T-helper 22 cell (primary cell): ENCODE measurements around the gene SUSD3.
"Not testable (repeated sequence)": the region's sequence is repeated elsewhere in the genome, so short reads cannot be mapped to it uniquely, and the experiment has no call there.

Experiments used
- DNase-seq: peaks from one replicate; pipeline ENCODE4 v3.0.0-alpha.2; 2020; ENCODE audit warnings: low read depth

SUSD3 gene

GRCh38 chr9:93111001-93111370 lies 52.5 kb downstream of the SUSD3 start:
- DNase-seq, result no peak

- DNase-seq, result no peak
Measured at GRCh38 chr9:93111371-93112115, 53.0 kb downstream of the SUSD3 start.

- DNase-seq, result no peak
Measured at GRCh38 chr9:93112116-93112863, 53.8 kb downstream of the SUSD3 start.

- no peak for DNase-seq
Measured at GRCh38 chr9:93112864-93113389, 54.4 kb downstream of the SUSD3 start.

GRCh38 chr9:93114169-93114983 lies 55.9 kb downstream of the SUSD3 start:
- no peak for DNase-seq

- no peak for DNase-seq
Measured at GRCh38 chr9:93114984-93115335, 56.5 kb downstream of the SUSD3 start.

- no peak for DNase-seq
Measured at GRCh38 chr9:93115486-93116071, 57.1 kb downstream of the SUSD3 start.

- DNase-seq, result no peak
Measured at GRCh38 chr9:93116072-93116961, 57.8 kb downstream of the SUSD3 start.

- not testable (repeated sequence) for DNase-seq
Measured at GRCh38 chr9:93117521-93117920, 59.0 kb downstream of the SUSD3 start.

GRCh38 chr9:93117924-93118862 lies 59.7 kb downstream of the SUSD3 start:
- no peak for DNase-seq

- DNase-seq, result no peak
Measured at GRCh38 chr9:93118863-93119702, 60.6 kb downstream of the SUSD3 start.

GRCh38 chr9:93119703-93119952 lies 61.1 kb downstream of the SUSD3 start:
- DNase-seq, result no peak

- no peak for DNase-seq
Measured at GRCh38 chr9:93119953-93120845, 61.7 kb downstream of the SUSD3 start.

- DNase-seq, result no peak
Measured at GRCh38 chr9:93120846-93121315, 62.4 kb downstream of the SUSD3 start.

GRCh38 chr9:93121316-93122241 lies 63.1 kb downstream of the SUSD3 start:
- DNase-seq, result no peak

GRCh38 chr9:93122721-93123221 lies 64.3 kb downstream of the SUSD3 start:
- no peak for DNase-seq
